Measurements from ENCODE around the gene KRTAP2-3. TPM values are rescaled to one million over a fixed set of nuclear protein-coding genes. Genes with fewer than 3 reads are reported as not detected.
"Not testable (repeated sequence)": the region's sequence is repeated elsewhere in the genome, so short reads cannot be mapped to it uniquely, and the experiment has no call there.

Gene KRTAP2-3
- polyA plus RNA-seq, 6 donors from 2014 or later = not detected

- not testable (repeated sequence) for DNase-seq, H3K9me3 Mint-ChIP-seq, H3K27ac Mint-ChIP-seq, H3K36me3 Mint-ChIP-seq, H3K4me3 Mint-ChIP-seq, H3K4me1 Mint-ChIP-seq, H3K27me3 Mint-ChIP-seq
- peak; percentile 46 to 75 for ATAC-seq (ENCODE audit: low read depth in 2 of 2)
Measured at GRCh38 chr17:41088760-41089352, 28.9 kb upstream of the KRTAP2-3 start.

GRCh38 chr17:41084100-41084856 is 24.4 kb upstream of the KRTAP2-3 start, which contains the start of gene KRTAP4-7:
Gene KRTAP4-7, plus strand, starts transcription at chr17:41084150. Its CDS starts 57 bp downstream, at chr17:41084207.
- H3K27ac Mint-ChIP-seq; ATAC-seq (ENCODE audit: low read depth in 2 of 2); H3K36me3 Mint-ChIP-seq: not testable (repeated sequence)

GRCh38 chr17:41083427-41083826 is 23.5 kb upstream of the KRTAP2-3 start:
- H3K27me3 Mint-ChIP-seq = peaks cover 8 to 22% (median 15%) of the 10 kb centered on the region in 3 donors
- not testable (repeated sequence) for ATAC-seq (ENCODE audit: low read depth in 2 of 2); H3K36me3 Mint-ChIP-seq; H3K27ac Mint-ChIP-seq; DNase-seq; H3K4me1 Mint-ChIP-seq; H3K9me3 Mint-ChIP-seq; H3K4me3 Mint-ChIP-seq

More at GRCh38 chr17:41084100-41084856, 24.4 kb upstream of the KRTAP2-3 start, which contains the start of gene KRTAP4-7:
- H3K4me3 Mint-ChIP-seq = peak within 1 kb of the TSS in 1 of 8 donors; percentile 78
- not testable (repeated sequence) for H3K9me3 Mint-ChIP-seq, H3K4me1 Mint-ChIP-seq, DNase-seq
- H3K27me3 Mint-ChIP-seq = peaks cover 8 to 15% (median 14%) of the 10 kb centered on the region in 3 donors

GRCh38 chr17:41082626-41083025 is 22.7 kb upstream of the KRTAP2-3 start:
- DNase-seq (no peak), ATAC-seq (ENCODE audit: low read depth in 2 of 2) (no peak)
- H3K9me3 Mint-ChIP-seq = no peaks in the 10 kb centered on the region
- no peak overlapping the region for H3K4me3 Mint-ChIP-seq
- peaks cover 9 to 26% (median 15%) of the 10 kb centered on the region in 3 donors for H3K27me3 Mint-ChIP-seq
- H3K36me3 Mint-ChIP-seq = no peaks in the 10 kb centered on the region
- H3K4me1 Mint-ChIP-seq = no peaks in the 10 kb centered on the region
- no peak overlapping the region for H3K27ac Mint-ChIP-seq

GRCh38 chr17:41076788-41077187 is 16.9 kb upstream of the KRTAP2-3 start:
- peaks cover 0 to 8% (median 0%) of the 10 kb centered on the region in 7 donors for H3K9me3 Mint-ChIP-seq
- DNase-seq = no peak
- no peak for ATAC-seq (ENCODE audit: low read depth in 2 of 2)
- peaks cover 17 to 38% (median 20%) of the 10 kb centered on the region in 3 donors for H3K27me3 Mint-ChIP-seq
- H3K4me3 Mint-ChIP-seq = no peak overlapping the region
- peak overlapping the region in 1 of 6 donors; percentile 20 for H3K27ac Mint-ChIP-seq
- peaks cover 0 to 9% of the 10 kb centered on the region in 2 donors for H3K36me3 Mint-ChIP-seq
- peaks cover 0 to 7% (median 2%) of the 10 kb centered on the region in 3 donors for H3K4me1 Mint-ChIP-seq

GRCh38 chr17:41073676-41074075 is 13.8 kb upstream of the KRTAP2-3 start:
- H3K36me3 Mint-ChIP-seq = peaks cover 0 to 9% of the 10 kb centered on the region in 2 donors
- no peak overlapping the region for H3K4me3 Mint-ChIP-seq
- DNase-seq (no peak), ATAC-seq (ENCODE audit: low read depth in 2 of 2) (no peak)
- peaks cover 0 to 7% (median 2%) of the 10 kb centered on the region in 3 donors for H3K4me1 Mint-ChIP-seq
- H3K27ac Mint-ChIP-seq = no peak overlapping the region
- H3K27me3 Mint-ChIP-seq = peaks cover 12 to 30% (median 17%) of the 10 kb centered on the region in 3 donors
- peaks cover 0 to 8% (median 0%) of the 10 kb centered on the region in 7 donors for H3K9me3 Mint-ChIP-seq

GRCh38 chr17:41071606-41072360 is 11.9 kb upstream of the KRTAP2-3 start:
- peaks cover 0 to 6% of the 10 kb centered on the region in 2 donors for H3K36me3 Mint-ChIP-seq
- H3K4me3 Mint-ChIP-seq = no peak overlapping the region
- ATAC-seq (ENCODE audit: low read depth in 2 of 2) (no peak), DNase-seq (no peak)
- H3K27me3 Mint-ChIP-seq = peaks cover 6 to 26% (median 11%) of the 10 kb centered on the region in 3 donors
- peak overlapping the region in 1 of 6 donors; percentile 94 for H3K27ac Mint-ChIP-seq
- peaks cover 0 to 5% (median 0%) of the 10 kb centered on the region in 7 donors for H3K9me3 Mint-ChIP-seq
- peaks cover 0 to 4% (median 2%) of the 10 kb centered on the region in 3 donors for H3K4me1 Mint-ChIP-seq

GRCh38 chr17:41069031-41069430 is 9.1 kb upstream of the KRTAP2-3 start:
- Mint-ChIP-seq H3K9me3 (peaks cover 0 to 5% (median 0%) of the 10 kb centered on the region in 7 donors), H3K4me3 (no peak overlapping the region), H3K27ac (peak overlapping the region in 1 of 6 donors; percentile 44), H3K4me1 (no peaks in the 10 kb centered on the region), H3K27me3 (peaks cover 2 to 7% (median 3%) of the 10 kb centered on the region in 3 donors), H3K36me3 (no peaks in the 10 kb centered on the region)
- DNase-seq (no peak), ATAC-seq (ENCODE audit: low read depth in 2 of 2) (no peak)

- H3K9me3 Mint-ChIP-seq = peaks cover 0 to 5% (median 0%) of the 10 kb centered on the region in 7 donors
- no peaks in the 10 kb centered on the region for H3K4me1 Mint-ChIP-seq
- H3K27me3 Mint-ChIP-seq = peaks cover 3 to 10% (median 5%) of the 10 kb centered on the region in 3 donors
- H3K4me3 Mint-ChIP-seq = peak overlapping the region in 1 of 8 donors; percentile 16
- peak overlapping the region in 1 of 6 donors; percentile 35 for H3K27ac Mint-ChIP-seq
- no peaks in the 10 kb centered on the region for H3K36me3 Mint-ChIP-seq
- ATAC-seq (ENCODE audit: low read depth in 2 of 2) = no peak
- DNase-seq = no peak
Measured at GRCh38 chr17:41067281-41067680, 7.4 kb upstream of the KRTAP2-3 start.

GRCh38 chr17:41065829-41066624 is 6.1 kb upstream of the KRTAP2-3 start, which contains the start of gene KRTAP2-4:
Gene KRTAP2-4, minus strand, starts transcription at chr17:41065879. Its CDS starts 34 bp downstream, at chr17:41065845.
- Mint-ChIP-seq H3K4me3 (no peak within 1 kb of the TSS), H3K27ac (no peak within 1 kb of the TSS), H3K27me3 (peaks cover 9 to 21% (median 10%) of the 10 kb centered on the region in 3 donors), H3K9me3 (peaks cover 0 to 5% (median 0%) of the 10 kb centered on the region in 7 donors), H3K36me3 (no peaks in the 10 kb centered on the region), H3K4me1 (no peaks in the 10 kb centered on the region)
- no peak for ATAC-seq (ENCODE audit: low read depth in 2 of 2)
- no peak for DNase-seq

GRCh38 chr17:41065016-41065689 is 5.2 kb upstream of the KRTAP2-3 start:
- H3K4me1 Mint-ChIP-seq; H3K4me3 Mint-ChIP-seq; H3K36me3 Mint-ChIP-seq; ATAC-seq (ENCODE audit: low read depth in 2 of 2); H3K9me3 Mint-ChIP-seq; H3K27ac Mint-ChIP-seq; DNase-seq: not testable (repeated sequence)
- H3K27me3 Mint-ChIP-seq = peaks cover 17 to 30% (median 19%) of the 10 kb centered on the region in 3 donors

GRCh38 chr17:41064301-41064700 is 4.4 kb upstream of the KRTAP2-3 start:
- Mint-ChIP-seq H3K27ac (peak overlapping the region in 2 of 6 donors; percentile 1 to 51), H3K4me3 (no peak overlapping the region), H3K9me3 (peaks cover 0 to 5% (median 0%) of the 10 kb centered on the region in 7 donors), H3K27me3 (peaks cover 23 to 35% (median 27%) of the 10 kb centered on the region in 3 donors), H3K4me1 (peaks cover 0 to 3% (median 0%) of the 10 kb centered on the region in 3 donors), H3K36me3 (peaks cover 0 to 3% of the 10 kb centered on the region in 2 donors)
- DNase-seq = no peak
- no peak for ATAC-seq (ENCODE audit: low read depth in 2 of 2)

Data from naive B cell (primary cell).